SK-N-SH treated with all-trans-retinoic acid at 6 μM for 48 hours (cell line): ENCODE data around the gene RERE.

Experiments
- TOX ChIP-seq: fragments of 250-450 bp; sonication (Bioruptor Pico); IDR thresholded peaks from 2 replicates; pipeline ENCODE4 v1.8.0; 2021; ENCODE audit warnings: mild to moderate bottlenecking, moderate library complexity, borderline replicate concordance
- ZFP30 ChIP-seq: fragments of 450-650 bp; formaldehyde crosslinking; IDR thresholded peaks from 2 replicates; pipeline ENCODE4 v1.5.0; 2022; ENCODE audit warnings: mild to moderate bottlenecking, moderate library complexity

DNA sequence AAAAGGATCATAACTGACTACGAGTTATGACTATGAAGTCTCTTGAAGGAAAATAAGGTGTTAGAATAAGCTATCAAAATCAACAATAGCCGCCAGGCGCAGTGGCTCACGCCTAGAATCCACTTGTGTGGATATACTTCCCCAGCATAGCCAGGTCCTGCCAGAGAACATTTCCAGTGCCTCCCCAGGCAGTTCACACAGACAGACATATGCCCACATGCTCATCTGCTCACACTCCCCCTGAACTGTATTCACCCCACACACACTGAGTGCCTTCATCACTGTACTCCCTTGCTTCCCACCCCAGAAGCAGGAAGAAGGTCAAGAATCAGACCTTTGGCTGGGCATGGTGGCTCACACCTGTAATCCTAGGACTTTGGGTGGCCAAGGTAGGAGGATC is 6.5 kb downstream of the RERE start:
- no peak for TF ChIP-seq ZFP30 (CRISPR knock-in tag)
- no peak for TF ChIP-seq TOX
